ENCODE results near the gene MEIS3. TPM values are rescaled to one million over a fixed set of nuclear protein-coding genes. Genes with fewer than 3 reads are reported as not detected.

MEIS3 gene
- total and polyA plus RNA-seq, 8 donors, result 3.1 to 18.2 (median 12.8) TPM

DNA sequence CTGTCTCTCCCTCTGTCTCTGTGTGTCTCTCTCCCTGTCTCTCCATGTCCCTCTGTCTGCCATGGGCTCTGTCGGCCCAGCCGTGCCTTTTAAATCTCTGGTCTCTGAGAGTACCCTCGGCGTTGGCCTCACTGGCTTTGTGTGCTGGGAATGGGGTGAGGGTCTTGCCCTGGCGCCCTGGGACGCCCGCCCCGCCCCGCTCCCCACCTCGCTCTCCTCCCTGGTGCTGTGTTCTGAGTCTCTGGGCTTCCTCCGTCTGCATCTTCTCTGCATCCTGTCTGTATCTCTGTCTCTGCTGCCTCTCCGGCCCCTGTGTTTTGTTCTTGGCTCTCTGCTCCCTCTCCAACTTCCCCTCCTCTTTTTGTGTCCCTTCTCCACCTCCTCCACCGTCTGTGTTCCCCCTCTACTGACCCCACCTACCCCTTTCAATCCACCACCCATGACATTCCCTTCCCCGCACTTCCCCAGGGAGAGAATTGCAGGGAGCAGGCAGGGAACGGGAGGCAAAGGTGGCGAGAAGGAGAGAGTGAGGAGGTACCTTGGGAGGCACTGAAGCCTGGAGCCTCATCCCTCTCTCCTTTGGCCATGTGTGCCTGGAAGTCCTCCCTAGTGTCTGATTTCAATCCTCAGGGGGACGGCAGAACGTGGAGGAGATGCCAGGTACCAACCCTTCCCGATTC, 4.0 kb upstream of the MEIS3 start:
- no peaks in the 10 kb centered on the region for H3K36me3 ChIP-seq
- H3K27me3 ChIP-seq, result peaks cover 23 to 96% (median 76%) of the 10 kb centered on the region in 3 donors
- H3K4me1 ChIP-seq, result peaks cover 12 to 39% (median 26%) of the 10 kb centered on the region in 4 donors
- TF ChIP-seq, protein P1, sequence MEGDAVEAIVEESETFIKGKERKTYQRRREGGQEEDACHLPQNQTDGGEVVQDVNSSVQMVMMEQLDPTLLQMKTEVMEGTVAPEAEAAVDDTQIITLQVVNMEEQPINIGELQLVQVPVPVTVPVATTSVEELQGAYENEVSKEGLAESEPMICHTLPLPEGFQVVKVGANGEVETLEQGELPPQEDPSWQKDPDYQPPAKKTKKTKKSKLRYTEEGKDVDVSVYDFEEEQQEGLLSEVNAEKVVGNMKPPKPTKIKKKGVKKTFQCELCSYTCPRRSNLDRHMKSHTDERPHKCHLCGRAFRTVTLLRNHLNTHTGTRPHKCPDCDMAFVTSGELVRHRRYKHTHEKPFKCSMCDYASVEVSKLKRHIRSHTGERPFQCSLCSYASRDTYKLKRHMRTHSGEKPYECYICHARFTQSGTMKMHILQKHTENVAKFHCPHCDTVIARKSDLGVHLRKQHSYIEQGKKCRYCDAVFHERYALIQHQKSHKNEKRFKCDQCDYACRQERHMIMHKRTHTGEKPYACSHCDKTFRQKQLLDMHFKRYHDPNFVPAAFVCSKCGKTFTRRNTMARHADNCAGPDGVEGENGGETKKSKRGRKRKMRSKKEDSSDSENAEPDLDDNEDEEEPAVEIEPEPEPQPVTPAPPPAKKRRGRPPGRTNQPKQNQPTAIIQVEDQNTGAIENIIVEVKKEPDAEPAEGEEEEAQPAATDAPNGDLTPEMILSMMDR (IDR thresholded peaks at IDR 0.05), result no peak
- TF ChIP-seq POLR2A (IDR thresholded peaks at IDR 0.05) (no peak), EP300 (IDR thresholded peaks at IDR 0.05) (no peak), POLR2AphosphoS5 (IDR thresholded peaks at IDR 0.05) (no peak)
- H3K9me3 ChIP-seq, result no peaks in the 10 kb centered on the region
- intact Hi-C loops (cut with DNase I; ENCODE audit: low total_unique reads), result no loop called here
- H3K4me3 ChIP-seq, result no peak overlapping the region
- 10 to 17% (median 14%) methylated on average over 18 to 19 of the region's 19 CpGs for WGBS, 5 donors
- H3K27ac ChIP-seq, result no peak overlapping the region
- DNase-seq, result no peak

DNA sequence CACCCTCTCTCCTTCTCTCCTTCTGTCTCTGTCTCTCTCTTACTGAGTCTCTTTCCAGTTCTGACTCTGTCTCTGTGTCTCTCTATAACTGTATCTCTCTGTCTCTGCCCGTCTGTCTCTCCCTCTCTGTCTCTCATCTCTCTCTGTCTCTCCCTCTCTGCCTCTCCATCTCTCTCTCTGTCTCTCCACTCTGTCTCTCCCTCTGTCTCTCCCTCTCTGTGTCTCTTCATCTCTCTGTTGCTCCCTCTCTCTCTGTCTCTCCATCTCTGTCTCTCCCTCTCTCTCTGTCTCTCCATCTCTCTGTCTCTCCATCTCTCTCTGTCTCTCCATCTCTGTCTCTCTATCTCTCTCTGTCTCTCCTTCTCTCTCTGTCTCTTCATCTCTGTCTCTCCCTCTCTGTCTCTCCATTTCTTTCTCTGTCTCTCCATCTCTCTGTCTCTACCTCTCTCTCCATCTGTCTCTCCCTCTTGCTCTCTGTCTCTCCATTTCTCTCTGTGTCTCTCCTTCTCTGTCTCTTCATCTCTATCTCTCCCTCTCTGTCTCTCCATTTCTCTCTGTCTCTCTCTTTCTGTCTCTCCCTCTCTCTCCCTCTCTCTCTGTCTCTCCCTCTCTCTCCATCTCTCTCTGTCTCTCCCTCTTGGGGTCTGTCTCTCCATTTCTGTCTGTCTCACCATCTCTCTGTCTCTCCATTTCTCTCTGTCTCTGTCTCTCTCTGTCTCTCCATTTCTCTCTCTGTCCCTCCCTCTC, 3.3 kb upstream of the MEIS3 start:
- intact Hi-C loops (cut with DNase I; ENCODE audit: low total_unique reads), result no loop called here

DNA sequence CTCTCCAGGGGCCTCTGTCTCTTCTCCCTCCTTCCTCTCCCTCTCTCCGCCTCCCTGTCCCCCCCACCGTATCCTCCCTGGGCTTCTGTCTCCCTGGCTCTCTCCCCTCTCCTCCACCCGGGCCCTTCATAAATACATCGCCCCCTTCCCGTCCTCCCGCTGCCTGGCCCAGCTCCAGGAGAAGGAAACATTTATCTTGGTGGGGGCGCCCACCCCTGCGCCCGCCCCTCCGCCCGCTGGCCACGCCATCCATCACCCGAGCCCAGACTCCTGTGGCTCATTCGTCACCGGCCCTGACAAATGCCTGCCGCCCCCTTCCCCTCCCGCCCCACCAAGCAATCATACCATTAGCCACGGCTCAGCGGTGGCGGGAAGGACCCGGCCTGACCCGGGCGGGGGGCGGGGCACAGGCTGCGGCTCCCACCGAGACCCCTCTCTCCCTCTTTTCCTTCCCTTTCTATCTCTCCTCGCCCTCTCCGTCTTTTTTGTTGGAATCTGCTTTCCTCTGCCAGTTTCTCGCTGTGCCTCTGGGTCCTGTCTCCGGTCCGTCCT, 2.6 kb upstream of the MEIS3 start:
- H3K27ac ChIP-seq, result no peak overlapping the region
- H3K4me3 ChIP-seq, result no peak overlapping the region
- DNase-seq, result peak in 1 of 2 donors; percentile 66
- no peaks in the 10 kb centered on the region for H3K9me3 ChIP-seq
- H3K4me1 ChIP-seq, result peaks cover 7 to 40% (median 23%) of the 10 kb centered on the region in 4 donors
- no peak for TF ChIP-seq EP300 (IDR thresholded peaks at IDR 0.05)
- no peak for TF ChIP-seq POLR2A (IDR thresholded peaks at IDR 0.05)
- TF ChIP-seq, protein P1 (IDR thresholded peaks at IDR 0.05), result no peak
- TF ChIP-seq POLR2AphosphoS5 (IDR thresholded peaks at IDR 0.05), result no peak
- intact Hi-C loops (cut with DNase I; ENCODE audit: low total_unique reads), result no loop called here
- H3K27me3 ChIP-seq, result peaks cover 23 to 100% (median 89%) of the 10 kb centered on the region in 3 donors
- 2 to 4% (median 3%) methylated on average over 31 of the region's 31 CpGs for WGBS, 5 donors
- H3K36me3 ChIP-seq, result no peaks in the 10 kb centered on the region

More for the DNA sequence above, 3.3 kb upstream of the MEIS3 start:
- Histone ChIP-seq H3K36me3 (no peaks in the 10 kb centered on the region), H3K4me3 (no peak overlapping the region), H3K9me3 (no peaks in the 10 kb centered on the region), H3K27ac (no peak overlapping the region), H3K27me3 (peaks cover 23 to 100% (median 82%) of the 10 kb centered on the region in 3 donors), H3K4me1 (peaks cover 7 to 39% (median 25%) of the 10 kb centered on the region in 4 donors)
- no peak for DNase-seq
- 3 to 27% (median 11%) methylated on average over 1 of the region's 1 CpG for WGBS, 5 donors
- TF ChIP-seq POLR2A (IDR thresholded peaks at IDR 0.05), result no peak
- TF ChIP-seq POLR2AphosphoS5 (IDR thresholded peaks at IDR 0.05), result no peak
- TF ChIP-seq EP300 (IDR thresholded peaks at IDR 0.05), result no peak
- TF ChIP-seq, protein P1 (IDR thresholded peaks at IDR 0.05), result no peak

DNA sequence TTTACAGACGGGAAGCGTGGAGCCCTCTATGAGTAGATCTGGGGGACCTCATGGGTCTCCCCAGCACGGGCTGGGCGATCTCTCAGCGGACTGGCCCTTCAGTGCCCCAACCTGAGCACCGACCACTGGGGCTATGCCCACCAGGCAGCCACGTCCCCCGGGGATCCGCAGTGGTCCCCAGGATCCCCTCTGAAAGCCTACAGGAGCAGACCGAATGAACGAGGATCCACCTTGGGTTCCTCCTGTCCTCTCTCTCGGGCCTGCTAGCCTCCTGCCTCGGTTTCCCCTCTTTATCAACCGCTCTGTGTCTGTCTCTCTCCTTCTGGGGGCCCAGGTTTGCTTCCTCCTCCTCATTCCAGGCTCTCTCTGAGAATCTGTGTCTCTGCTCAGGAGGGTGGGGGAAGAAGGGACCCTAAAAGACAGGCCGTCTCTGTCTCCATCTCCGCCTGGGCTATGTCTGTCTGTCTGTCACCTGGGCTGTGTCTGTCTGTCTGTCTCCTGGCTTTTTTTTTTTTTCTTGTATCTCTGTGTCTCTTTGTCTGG, 2.0 kb upstream of the MEIS3 start:
- DNase-seq, result no peak
- Histone ChIP-seq H3K9me3 (no peaks in the 10 kb centered on the region), H3K4me1 (peaks cover 7 to 40% (median 24%) of the 10 kb centered on the region in 4 donors), H3K27ac (no peak overlapping the region), H3K36me3 (no peaks in the 10 kb centered on the region), H3K27me3 (peaks cover 23 to 100% (median 95%) of the 10 kb centered on the region in 3 donors), H3K4me3 (no peak overlapping the region)
- 8 to 23% (median 11%) methylated on average over 10 to 16 of the region's 16 CpGs for WGBS, 5 donors
- no peak for TF ChIP-seq POLR2A (IDR thresholded peaks at IDR 0.05)
- TF ChIP-seq EP300 (IDR thresholded peaks at IDR 0.05), result no peak
- TF ChIP-seq, protein P1 (IDR thresholded peaks at IDR 0.05), result no peak
- no peak for TF ChIP-seq POLR2AphosphoS5 (IDR thresholded peaks at IDR 0.05)
- intact Hi-C loops (cut with DNase I; ENCODE audit: low total_unique reads), result no loop called here
